Neural progenitor cell (in vitro differentiated cells): ENCODE data around the gene FAM53B. TPM values are rescaled to one million over a fixed set of nuclear protein-coding genes. Genes with fewer than 3 reads are reported as not detected.

ENCODE experiments used
- DNase-seq: peaks from one replicate; pipeline ENCODE4 v3.0.0-alpha.2; 2016; ENCODE audit warnings: low spot score
- H2AFZ ChIP-seq: fragments of 200-600 bp; sonication (generic); replicated peaks from 2 replicates; pipeline ENCODE4 v1.6.1; 2016; ENCODE audit warnings: antibody characterized with exemption
- H3F3A ChIP-seq: fragments of 200-600 bp; sonication (generic); 2 replicates; pipeline ENCODE4 v1.6.1; 2016; ENCODE audit warnings: antibody characterized with exemption, low read depth
- H3K27ac ChIP-seq: fragments of 200-600 bp; sonication (generic); 2 replicates; pipeline ENCODE4 v1.5.1; 2016; ENCODE audit warnings: mild to moderate bottlenecking
- H3K27me3 ChIP-seq: fragments of 200-600 bp; sonication (generic); 2 replicates; pipeline ENCODE4 v1.6.1; 2016; ENCODE audit warnings: mild to moderate bottlenecking, moderate library complexity
- H3K36me3 ChIP-seq: fragments of 200-600 bp; sonication (generic); 2 replicates; pipeline ENCODE4 v1.5.1; 2016
- H3K4me1 ChIP-seq: fragments of 200-600 bp; sonication (generic); 2 replicates; pipeline ENCODE4 v1.6.1; 2016; ENCODE audit warnings: mixed run types
- H3K4me2 ChIP-seq: fragments of 200-600 bp; sonication (generic); 2 replicates; pipeline ENCODE4 v1.6.1; 2016
- H3K4me3 ChIP-seq: fragments of 200-600 bp; sonication (generic); 2 replicates; pipeline ENCODE4 v1.5.1; 2016
- H3K79me2 ChIP-seq: fragments of 200-600 bp; sonication (generic); 2 replicates; pipeline ENCODE4 v1.6.1; 2016; ENCODE audit warnings: low read depth
- H3K9ac ChIP-seq: fragments of 200-600 bp; sonication (generic); 2 replicates; pipeline ENCODE4 v1.6.1; 2016
- H3K9me3 ChIP-seq: fragments of 200-600 bp; sonication (generic); 2 replicates; pipeline ENCODE4 v1.5.1; 2016; ENCODE audit warnings: low read depth
- H4K20me1 ChIP-seq: fragments of 200-600 bp; sonication (generic); 2 replicates; pipeline ENCODE4 v1.6.1; 2016; ENCODE audit warnings: low read depth
- H3K27ac Mint-ChIP-seq: 3 replicates; pipeline ENCODE4 v1.8.0; 2021; ENCODE audit warnings: mixed read lengths
- H3K27me3 Mint-ChIP-seq: 2 replicates; pipeline ENCODE4 v1.8.0; 2022; ENCODE audit warnings: low read depth, mild to moderate bottlenecking, inconsistent platforms, moderate library complexity, mixed read lengths; ENCODE audit not compliant: insufficient read depth
- H3K36me3 Mint-ChIP-seq: 3 replicates; pipeline ENCODE4 v1.8.0; 2021; ENCODE audit warnings: mixed read lengths
- H3K4me1 Mint-ChIP-seq: 3 replicates; pipeline ENCODE4 v1.8.0; 2021; ENCODE audit warnings: mixed read lengths
- H3K4me3 Mint-ChIP-seq: 3 replicates; pipeline ENCODE4 v1.8.0; 2021; ENCODE audit warnings: mild to moderate bottlenecking, moderate library complexity, mixed read lengths
- H3K9me3 Mint-ChIP-seq: 3 replicates; pipeline ENCODE4 v1.8.0; 2020; ENCODE audit warnings: mixed read lengths
- EZH2 ChIP-seq: fragments of 200-600 bp; sonication (generic); IDR thresholded peaks from 2 replicates; pipeline ENCODE4 v1.6.1; 2017; ENCODE audit warnings: antibody characterized with exemption, mild to moderate bottlenecking, moderate library complexity
- EZH2phosphoT487 ChIP-seq: fragments of 200-600 bp; sonication (generic); IDR thresholded peaks from 2 replicates; pipeline ENCODE4 v1.6.1; 2017; ENCODE audit warnings: antibody characterized with exemption
- total RNA-seq: library from RNA; depleted of rRNA; stranded (reverse); fragments of >200 nt; gene quantifications from 2 replicates; pipeline ENCODE4 v1.2.3, GENCODE V29; 2015; ENCODE audit warnings: low replicate concordance
- TF ChIP-seq, protein P1 (sequence below): fragments of 200-600 bp; sonication (generic); IDR thresholded peaks from 2 replicates; pipeline ENCODE4 v1.5.1; 2017; ENCODE audit warnings: antibody characterized with exemption, mild to moderate bottlenecking

Gene FAM53B
- total RNA-seq, 1 donor from 2014 or later: 15.3 TPM

DNA sequence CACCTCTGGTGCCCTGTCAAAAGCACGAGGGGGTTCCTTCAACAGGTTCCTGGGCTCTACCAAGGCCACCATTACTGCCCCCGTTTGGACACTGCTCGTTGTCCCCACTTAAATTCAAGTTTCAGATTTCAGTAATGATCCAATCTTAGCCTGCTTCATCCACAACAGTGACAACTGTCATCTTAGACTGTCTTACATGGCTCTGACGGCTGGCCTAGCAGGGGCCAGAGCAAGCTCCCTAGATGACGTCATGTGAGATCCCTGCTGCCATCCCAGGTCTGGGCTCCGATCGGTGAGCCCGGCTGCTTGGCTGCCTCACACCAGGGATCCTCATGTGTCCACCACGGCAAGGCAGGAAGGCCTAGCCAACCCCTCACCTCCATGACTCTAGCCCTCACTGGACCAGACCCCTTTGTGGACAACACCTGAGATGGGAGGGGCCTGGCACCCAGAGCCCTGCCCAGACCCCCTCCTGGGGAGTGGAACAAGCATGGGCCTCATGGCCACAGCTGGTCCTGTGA, 82.5 kb downstream of the FAM53B start:
- Histone ChIP-seq H3K9me3 (no peaks in the 10 kb centered on the region), H3K4me1 (no peaks in the 10 kb centered on the region), H3K4me3 (no peak overlapping the region), H3K4me2 (no peak overlapping the region), H3K79me2 (peaks cover 19% of the 10 kb centered on the region), H3K27ac (no peak overlapping the region), H3F3A (no peaks in the 10 kb centered on the region), H4K20me1 (peaks cover 53% of the 10 kb centered on the region), H3K36me3 (no peaks in the 10 kb centered on the region), H2AFZ (no peak overlapping the region), H3K9ac (no peak overlapping the region), H3K27me3 (no peaks in the 10 kb centered on the region)
- H3K27me3 Mint-ChIP-seq: peaks cover 2% of the 10 kb centered on the region
- H3K4me1 Mint-ChIP-seq: no peaks in the 10 kb centered on the region
- H3K27ac Mint-ChIP-seq: no peak overlapping the region
- TF ChIP-seq, protein P1, sequence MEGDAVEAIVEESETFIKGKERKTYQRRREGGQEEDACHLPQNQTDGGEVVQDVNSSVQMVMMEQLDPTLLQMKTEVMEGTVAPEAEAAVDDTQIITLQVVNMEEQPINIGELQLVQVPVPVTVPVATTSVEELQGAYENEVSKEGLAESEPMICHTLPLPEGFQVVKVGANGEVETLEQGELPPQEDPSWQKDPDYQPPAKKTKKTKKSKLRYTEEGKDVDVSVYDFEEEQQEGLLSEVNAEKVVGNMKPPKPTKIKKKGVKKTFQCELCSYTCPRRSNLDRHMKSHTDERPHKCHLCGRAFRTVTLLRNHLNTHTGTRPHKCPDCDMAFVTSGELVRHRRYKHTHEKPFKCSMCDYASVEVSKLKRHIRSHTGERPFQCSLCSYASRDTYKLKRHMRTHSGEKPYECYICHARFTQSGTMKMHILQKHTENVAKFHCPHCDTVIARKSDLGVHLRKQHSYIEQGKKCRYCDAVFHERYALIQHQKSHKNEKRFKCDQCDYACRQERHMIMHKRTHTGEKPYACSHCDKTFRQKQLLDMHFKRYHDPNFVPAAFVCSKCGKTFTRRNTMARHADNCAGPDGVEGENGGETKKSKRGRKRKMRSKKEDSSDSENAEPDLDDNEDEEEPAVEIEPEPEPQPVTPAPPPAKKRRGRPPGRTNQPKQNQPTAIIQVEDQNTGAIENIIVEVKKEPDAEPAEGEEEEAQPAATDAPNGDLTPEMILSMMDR: no peak
- TF ChIP-seq EZH2phosphoT487 (no peak), EZH2 (no peak)
- no peak overlapping the region for H3K4me3 Mint-ChIP-seq
- DNase-seq: no peak
- H3K36me3 Mint-ChIP-seq: no peaks in the 10 kb centered on the region
- no peaks in the 10 kb centered on the region for H3K9me3 Mint-ChIP-seq

DNA sequence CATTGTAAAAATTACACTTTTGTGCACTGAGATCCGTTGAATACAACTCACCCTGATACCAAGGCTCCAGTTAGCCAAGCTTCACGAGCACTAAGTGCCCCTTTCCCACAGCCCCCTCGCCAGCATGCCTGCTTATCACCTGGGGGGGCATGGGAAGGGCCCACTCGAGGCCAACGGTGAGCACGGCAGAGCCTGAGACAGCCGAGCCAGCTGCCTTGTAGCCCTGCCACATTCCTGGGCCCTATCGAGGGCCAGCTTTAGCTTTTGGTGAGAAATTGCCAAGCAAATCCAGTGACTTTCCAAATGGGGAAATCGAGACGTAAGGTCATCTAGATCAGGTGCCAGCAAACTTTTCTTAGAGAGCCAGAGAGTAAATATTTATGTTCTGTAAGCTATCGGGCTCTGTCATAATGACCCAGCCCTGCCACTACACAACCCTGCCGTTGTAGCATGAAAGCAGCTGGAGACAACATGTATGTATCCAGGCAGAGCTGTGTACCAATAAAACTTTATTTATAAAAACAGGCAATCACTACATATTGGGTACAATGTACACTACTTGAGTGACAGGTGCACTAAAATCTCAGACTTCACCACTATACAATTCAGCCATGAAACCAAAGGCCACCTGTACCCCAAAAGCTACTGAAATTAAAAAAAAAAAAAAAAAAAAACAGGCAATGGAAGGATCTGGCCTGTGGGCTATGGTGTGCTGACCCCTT, 83.6 kb downstream of the FAM53B start:
- H3K27me3 Mint-ChIP-seq: peaks cover 2% of the 10 kb centered on the region
- no peak overlapping the region for H3K27ac ChIP-seq
- no peak overlapping the region for H3K9ac ChIP-seq
- H3K36me3 ChIP-seq: no peaks in the 10 kb centered on the region
- no peaks in the 10 kb centered on the region for H3K9me3 Mint-ChIP-seq
- H3F3A ChIP-seq: no peaks in the 10 kb centered on the region
- H3K27me3 ChIP-seq: no peaks in the 10 kb centered on the region
- H3K4me1 Mint-ChIP-seq: no peaks in the 10 kb centered on the region
- H3K36me3 Mint-ChIP-seq: peaks cover 3% of the 10 kb centered on the region
- no peak overlapping the region for H3K4me3 Mint-ChIP-seq
- no peaks in the 10 kb centered on the region for H3K9me3 ChIP-seq
- no peak overlapping the region for H3K4me3 ChIP-seq
- no peak for TF ChIP-seq EZH2
- TF ChIP-seq EZH2phosphoT487: no peak
- TF ChIP-seq, protein P1: no peak
- no peak for DNase-seq
- no peaks in the 10 kb centered on the region for H3K4me1 ChIP-seq
- H3K27ac Mint-ChIP-seq: no peak overlapping the region
- H4K20me1 ChIP-seq: peaks cover 51% of the 10 kb centered on the region
- no peak overlapping the region for H2AFZ ChIP-seq
- no peak overlapping the region for H3K4me2 ChIP-seq
- peaks cover 19% of the 10 kb centered on the region for H3K79me2 ChIP-seq

DNA sequence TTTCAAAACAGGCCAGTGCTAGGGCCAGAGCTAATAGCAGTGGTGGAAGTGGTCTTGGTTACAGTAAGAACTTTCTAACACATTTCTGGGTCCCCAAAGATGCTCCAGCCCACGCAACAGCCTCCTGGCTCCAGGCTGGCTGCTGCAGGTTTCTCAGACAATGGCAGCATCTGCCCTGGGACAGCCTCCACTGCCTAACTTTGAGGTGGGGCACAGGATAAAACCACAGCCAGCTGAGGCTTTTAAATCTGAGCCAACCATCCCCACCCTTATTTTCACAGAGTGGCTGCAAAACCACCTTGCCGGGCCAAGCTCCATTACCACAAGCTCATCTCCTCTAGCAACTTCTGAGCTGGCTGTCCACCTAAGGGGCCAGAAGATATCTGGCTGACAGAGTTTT, 84.8 kb downstream of the FAM53B start:
- H3K27me3 ChIP-seq: no peaks in the 10 kb centered on the region
- Mint-ChIP-seq H3K4me3 (no peak overlapping the region), H3K36me3 (peaks cover 4% of the 10 kb centered on the region), H3K27ac (no peak overlapping the region), H3K4me1 (no peaks in the 10 kb centered on the region), H3K9me3 (no peaks in the 10 kb centered on the region), H3K27me3 (peaks cover 4% of the 10 kb centered on the region)
- TF ChIP-seq EZH2phosphoT487 (no peak), EZH2 (no peak)
- TF ChIP-seq, protein P1: no peak
- no peaks in the 10 kb centered on the region for H3K36me3 ChIP-seq
- H3K4me1 ChIP-seq: no peaks in the 10 kb centered on the region
- H2AFZ ChIP-seq: no peak overlapping the region
- H3K9me3 ChIP-seq: no peaks in the 10 kb centered on the region
- no peak overlapping the region for H3K4me3 ChIP-seq
- peaks cover 19% of the 10 kb centered on the region for H3K79me2 ChIP-seq
- no peak overlapping the region for H3K27ac ChIP-seq
- H3K9ac ChIP-seq: no peak overlapping the region
- no peak overlapping the region for H3K4me2 ChIP-seq
- no peaks in the 10 kb centered on the region for H3F3A ChIP-seq
- H4K20me1 ChIP-seq: peaks cover 49% of the 10 kb centered on the region
- DNase-seq: no peak
